Esophagus squamous epithelium (tissue), 5 donors: ENCODE data around the gene NMD3. TPM values are rescaled to one million over a fixed set of nuclear protein-coding genes. Genes with fewer than 3 reads are reported as not detected.

Experiments
- DNase-seq: peaks from one replicate; lab custom pipeline; 2025; lab: John Stamatoyannopoulos, UW
- H3K27ac ChIP-seq, 4 donors: fragments of 200-600 bp; sonication (generic); one replicate each; pipeline ENCODE4 v1.5.1; 2016 to 2019; ENCODE audit warnings: mild to moderate bottlenecking in 1 of 4
- H3K27me3 ChIP-seq, 4 donors: fragments of 200-600 bp; sonication (generic); 1 replicate in 3 of 4; 2 replicates in 1 of 4; pipeline versions ENCODE4 v1.5.1 to v1.6.0; 2017 to 2021; ENCODE audit warnings: antibody characterized with exemption in 1 of 4
- H3K36me3 ChIP-seq, 3 donors: fragments of 200-600 bp; sonication (generic); one replicate each; pipeline ENCODE4 v1.5.1; 2016 to 2019
- H3K4me1 ChIP-seq, 3 donors: fragments of 200-600 bp; sonication (generic); one replicate each; pipeline ENCODE4 v1.5.1; 2017 to 2019
- H3K4me3 ChIP-seq, 4 donors: fragments of 200-600 bp; sonication (generic); 1 replicate in 3 of 4; 2 replicates in 1 of 4; pipeline ENCODE4 v1.5.1; 2016 to 2019; ENCODE audit warnings: mild to moderate bottlenecking in 2 of 4, moderate library complexity in 1 of 4
- H3K9me3 ChIP-seq, 3 donors: fragments of 200-600 bp; sonication (generic); one replicate each; pipeline ENCODE4 v1.5.1; 2016 to 2019
- CTCF ChIP-seq, 6 experiments: fragments of 450-650 bp in 4 of 6; fragments of 200-600 bp in 2 of 6; sonication (generic) in 2 of 6; IDR thresholded peaks; one replicate each; pipeline ENCODE4 v1.5.1; 2016 to 2019; ENCODE audit warnings: antibody characterized with exemption in 6 of 6, mild to moderate bottlenecking in 4 of 6, moderate library complexity in 4 of 6
- POLR2A ChIP-seq, 4 donors: fragments of 450-650 bp; IDR thresholded peaks; one replicate each; pipeline ENCODE4 v1.6.1; 2017; ENCODE audit warnings: antibody characterized with exemption in 4 of 4, mild to moderate bottlenecking in 4 of 4, moderate library complexity in 3 of 4
- WGBS, 2 donors: methylation state at CpG; one replicate each; pipeline ENCODE4 v1.1.5; 2018; 5-methylcytosine and 5-hydroxymethylcytosine counted together
- intact Hi-C: fragments of 100-400 bp; cut with DNase I; formaldehyde crosslinking; loops from one replicate; pipeline ENCODE4 v1.15.0; 2022
- total RNA-seq, 4 donors: library from RNA; depleted of rRNA; stranded (reverse); fragments of >200 nt; gene quantifications; one replicate each; pipeline ENCODE4 v1.1.0, GENCODE V29; 2016
- donor health status: DM: yes; HTN: yes; CAD: no.

The NMD3 gene
- total RNA-seq, 4 donors from 2014 or later, result 24.5 to 56.1 (median 38.3) TPM

DNA sequence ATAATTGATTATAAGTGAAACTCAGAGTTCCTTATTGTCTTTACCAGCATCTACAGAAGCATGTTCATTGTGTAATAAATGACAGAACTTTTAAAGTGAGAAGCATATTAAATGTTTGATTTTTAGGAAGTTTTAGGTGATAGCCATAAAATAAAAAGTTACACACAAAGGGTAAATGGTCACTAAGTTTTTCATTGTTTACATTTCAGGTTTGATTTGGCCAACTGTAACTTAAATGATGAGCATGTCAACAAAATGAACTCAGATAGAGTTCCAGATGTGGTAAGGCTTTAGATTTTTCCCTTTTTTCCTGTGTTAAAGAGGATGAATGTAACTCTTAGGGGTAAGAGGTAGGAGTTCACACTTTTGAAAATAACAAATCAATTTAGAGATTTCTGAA, 25.9 kb downstream of the NMD3 start:
- Histone ChIP-seq H3K4me1 (peaks cover 0 to 6% (median 0%) of the 10 kb centered on the region in 3 donors), H3K4me3 (no peak overlapping the region), H3K9me3 (no peaks in the 10 kb centered on the region), H3K36me3 (peaks cover 12 to 98% (median 20%) of the 10 kb centered on the region in 3 donors), H3K27me3 (no peaks in the 10 kb centered on the region), H3K27ac (no peak overlapping the region)
- intact Hi-C loops, result no loop called here
- no peak for DNase-seq
- TF ChIP-seq CTCF (IDR thresholded peaks at IDR 0.05) (no peak), POLR2A (IDR thresholded peaks at IDR 0.05) (no peak)

GRCh38 chr3:161250116-161250515, 29.0 kb downstream of the NMD3 start:
- TF ChIP-seq CTCF (IDR thresholded peaks at IDR 0.05) (no peak), POLR2A (IDR thresholded peaks at IDR 0.05) (no peak)
- whole genome bisulfite sequencing, 2 donors, result 82 to 90% methylated on average over 1 of the region's 1 CpG
- Histone ChIP-seq H3K9me3 (no peaks in the 10 kb centered on the region), H3K4me1 (peaks cover 0 to 6% (median 0%) of the 10 kb centered on the region in 3 donors), H3K4me3 (no peak overlapping the region), H3K27me3 (no peaks in the 10 kb centered on the region), H3K36me3 (peaks cover 12 to 93% (median 24%) of the 10 kb centered on the region in 3 donors), H3K27ac (no peak overlapping the region)
- no peak for DNase-seq
- intact Hi-C loops, result no loop called here

DNA sequence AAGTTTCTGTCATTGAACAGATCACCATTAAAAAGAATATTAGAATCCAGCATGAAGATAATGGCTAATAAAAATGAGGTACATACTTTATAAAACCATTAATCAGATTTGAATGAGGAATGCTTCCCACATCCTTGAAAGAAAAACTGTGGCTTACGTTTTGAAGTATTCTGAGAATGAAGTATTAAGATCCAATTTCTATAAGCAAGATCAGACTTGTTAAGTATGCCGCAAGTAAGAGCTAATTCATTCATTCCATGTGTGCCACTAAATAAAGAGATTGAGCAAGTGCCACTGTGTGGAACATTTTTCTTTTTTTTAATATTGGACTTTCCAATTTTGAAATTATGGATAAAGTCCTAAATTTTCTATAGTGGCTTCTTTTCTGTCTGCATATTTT, 30.6 kb downstream of the NMD3 start:
- TF ChIP-seq POLR2A (IDR thresholded peaks at IDR 0.05) (no peak), CTCF (IDR thresholded peaks at IDR 0.05) (no peak)
- no peak for DNase-seq
- Histone ChIP-seq H3K9me3 (no peaks in the 10 kb centered on the region), H3K4me3 (no peak overlapping the region), H3K36me3 (peaks cover 12 to 85% (median 24%) of the 10 kb centered on the region in 3 donors), H3K4me1 (peaks cover 0 to 6% (median 0%) of the 10 kb centered on the region in 3 donors), H3K27me3 (no peaks in the 10 kb centered on the region), H3K27ac (no peak overlapping the region)
- intact Hi-C loops, result no loop called here
- WGBS, 2 donors, result 32 to 57% methylated on average over 2 of the region's 2 CpGs

DNA sequence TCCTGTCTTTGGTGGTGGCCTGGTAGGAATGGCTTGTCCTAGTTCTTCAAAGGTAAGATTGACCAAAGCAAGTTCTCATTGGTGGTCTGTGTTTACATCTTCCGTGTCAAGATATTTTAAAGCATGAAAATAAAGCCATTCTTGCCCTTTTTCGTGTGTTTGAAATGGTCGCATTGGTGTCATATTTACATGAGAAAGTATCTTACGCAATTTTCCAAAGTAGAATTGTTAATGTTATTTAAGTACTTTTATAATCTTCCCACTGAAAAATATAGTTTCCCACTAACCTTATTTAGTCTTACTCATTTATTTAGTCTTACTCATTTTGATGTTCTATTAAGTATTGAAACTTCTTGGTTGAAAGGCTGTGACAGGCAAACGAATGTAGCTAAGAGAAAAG, 31.0 kb downstream of the NMD3 start:
- Histone ChIP-seq H3K27ac (no peak overlapping the region), H3K4me1 (peaks cover 0 to 6% (median 0%) of the 10 kb centered on the region in 3 donors), H3K9me3 (no peaks in the 10 kb centered on the region), H3K36me3 (peaks cover 12 to 85% (median 24%) of the 10 kb centered on the region in 3 donors), H3K4me3 (no peak overlapping the region), H3K27me3 (no peaks in the 10 kb centered on the region)
- 93% methylated on average over 5 of the region's 5 CpGs for WGBS, 2 donors
- intact Hi-C loops, result no loop called here
- TF ChIP-seq POLR2A (IDR thresholded peaks at IDR 0.05) (no peak), CTCF (IDR thresholded peaks at IDR 0.05) (no peak)
- no peak for DNase-seq

GRCh38 chr3:161253711-161254110, 32.6 kb downstream of the NMD3 start:
- DNase-seq, result no peak
- H3K27me3 ChIP-seq, result no peaks in the 10 kb centered on the region
- 50 to 81% methylated on average over 1 of the region's 1 CpG for WGBS, 2 donors
- H3K4me3 ChIP-seq, result no peak overlapping the region
- H3K4me1 ChIP-seq, result peaks cover 0 to 6% (median 0%) of the 10 kb centered on the region in 3 donors
- TF ChIP-seq POLR2A (IDR thresholded peaks at IDR 0.05) (no peak), CTCF (IDR thresholded peaks at IDR 0.05) (no peak)
- no peaks in the 10 kb centered on the region for H3K9me3 ChIP-seq
- intact Hi-C loops, result no loop called here
- no peak overlapping the region for H3K27ac ChIP-seq
- peaks cover 3 to 81% (median 20%) of the 10 kb centered on the region in 3 donors for H3K36me3 ChIP-seq
